ENCODE data around the gene CCDC3.

- TF ChIP-seq CTCF (IDR thresholded peaks at IDR 0.05) (no peak), POLR2A (IDR thresholded peaks at IDR 0.05) (no peak)
Observed at GRCh38 chr10:12940791-12941190, 60.7 kb downstream of the CCDC3 start.

Measured in right lobe of liver (tissue), 4 donors.